PC-9 (cell line): ENCODE results near the gene LCE1C.

ENCODE experiments used
- CTCF ChIP-seq: fragments of 200-600 bp; sonication (generic); conservative IDR thresholded peaks from 2 replicates; pipeline ENCODE4 v1.6.1; 2017; ENCODE audit warnings: mixed run types, antibody characterized with exemption, mild to moderate bottlenecking, moderate library complexity
- EZH2 ChIP-seq: fragments of 200-600 bp; sonication (generic); IDR thresholded peaks from 2 replicates; pipeline ENCODE4 v1.8.0; 2017; ENCODE audit warnings: antibody characterized with exemption, low read depth

GRCh38 chr1:152811671-152812070, 5.2 kb upstream of the LCE1C start, which contains the start of gene LCE1B:
- TF ChIP-seq CTCF (no peak), EZH2 (no peak)
